ENCODE measurements around the gene ZC3H11A. TPM values are rescaled to one million over a fixed set of nuclear protein-coding genes. Genes with fewer than 3 reads are reported as not detected.

Gene ZC3H11A
- total and polyA plus RNA-seq, 2 experiments from 2014 or later, result 28.2 to 97.3 TPM

DNA sequence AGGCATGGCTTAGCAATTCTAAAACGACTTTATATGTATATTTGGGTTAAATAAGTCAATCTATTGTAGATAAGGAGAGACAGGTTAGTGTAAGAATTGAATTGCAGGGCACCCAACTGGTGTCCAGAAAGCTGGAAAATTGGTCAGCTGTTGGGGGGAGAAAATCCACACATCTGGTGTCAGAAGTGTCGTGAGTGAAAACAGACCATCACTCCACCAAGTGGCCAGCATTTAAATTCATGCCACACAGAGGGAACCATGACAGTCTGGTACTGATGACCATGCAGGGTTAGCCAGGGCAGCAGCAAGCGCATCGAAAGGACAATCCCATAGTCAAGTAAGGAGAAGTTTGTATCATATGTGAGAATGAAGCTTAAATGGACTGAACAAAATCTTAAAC, 18.8 kb upstream of the ZC3H11A start:
- Mint-ChIP-seq H3K27ac (no peak overlapping the region), H3K4me1 (peaks cover 5% of the 10 kb centered on the region; the same call in 2 of the 3 replicates), H3K4me3 (no peak overlapping the region), H3K9me3 (no peaks in the 10 kb centered on the region), H3K27me3 (ENCODE audit: insufficient read depth, low read depth, poor library complexity) (peaks cover 7% of the 10 kb centered on the region), H3K36me3 (ENCODE audit: low read depth) (no peaks in the 10 kb centered on the region)
- no peak overlapping the region for H3K27ac ChIP-seq (ENCODE audit: low read depth)
- no peaks in the 10 kb centered on the region for H3K9me2 ChIP-seq (ENCODE audit: insufficient read depth)
- no peaks in the 10 kb centered on the region for H3K27me3 ChIP-seq (ENCODE audit: insufficient read depth)
- no peak for TF ChIP-seq STAT1 (IDR thresholded peaks at IDR 0.05; ENCODE audit: unreplicated experiment)
- TF ChIP-seq CTCF (conservative IDR thresholded peaks at IDR 0.05; ENCODE audit: low read depth in 2 of 2), result peak in 1 of 2 experiments; percentile 44; a peak in 2 of 4 replicates
- H3K4me3 ChIP-seq, result no peak overlapping the region
- H3K4me1 ChIP-seq (ENCODE audit: insufficient read depth), result 0 out of 2 replicates have a peak, but pooled peaks cover 5% of the 10 kb centered on the region
- no peaks in the 10 kb centered on the region for H3K79me2 ChIP-seq (replicated peaks; ENCODE audit: insufficient read depth)
- peak; percentile 35; the same call in 2 of the 3 replicates for ATAC-seq
- no peak overlapping the region for H3K4me2 ChIP-seq
- DNase-seq (ENCODE audit: low spot score), result no peak
- H3K36me3 ChIP-seq (ENCODE audit: insufficient read depth), result no peaks in the 10 kb centered on the region
- H4K20me1 ChIP-seq (replicated peaks; ENCODE audit: insufficient read depth), result no peaks in the 10 kb centered on the region
- no peak overlapping the region for H2AFZ ChIP-seq
- H3F3A ChIP-seq (replicated peaks; ENCODE audit: low read depth), result no peaks in the 10 kb centered on the region

- Histone ChIP-seq H3F3A (replicated peaks; ENCODE audit: low read depth) (no peaks in the 10 kb centered on the region), H3K4me1 (ENCODE audit: insufficient read depth) (no peaks in the 10 kb centered on the region), H2AFZ (no peak overlapping the region), H3K4me2 (no peak overlapping the region), H4K20me1 (replicated peaks; ENCODE audit: insufficient read depth) (no peaks in the 10 kb centered on the region), H3K36me3 (ENCODE audit: insufficient read depth) (no peaks in the 10 kb centered on the region), H3K9me2 (ENCODE audit: insufficient read depth) (no peaks in the 10 kb centered on the region), H3K4me3 (no peak overlapping the region), H3K27me3 (ENCODE audit: insufficient read depth) (no peaks in the 10 kb centered on the region), H3K27ac (ENCODE audit: low read depth) (no peak overlapping the region), H3K79me2 (replicated peaks; ENCODE audit: insufficient read depth) (no peaks in the 10 kb centered on the region)
- Mint-ChIP-seq H3K27ac (no peak overlapping the region), H3K9me3 (no peaks in the 10 kb centered on the region), H3K36me3 (ENCODE audit: low read depth) (no peaks in the 10 kb centered on the region), H3K27me3 (ENCODE audit: insufficient read depth, low read depth, poor library complexity) (peaks cover 7% of the 10 kb centered on the region), H3K4me3 (no peak overlapping the region), H3K4me1 (no peaks in the 10 kb centered on the region; the same call in 2 of the 3 replicates)
- ATAC-seq (no peak), DNase-seq (ENCODE audit: low spot score) (no peak)
- TF ChIP-seq, protein P1, sequence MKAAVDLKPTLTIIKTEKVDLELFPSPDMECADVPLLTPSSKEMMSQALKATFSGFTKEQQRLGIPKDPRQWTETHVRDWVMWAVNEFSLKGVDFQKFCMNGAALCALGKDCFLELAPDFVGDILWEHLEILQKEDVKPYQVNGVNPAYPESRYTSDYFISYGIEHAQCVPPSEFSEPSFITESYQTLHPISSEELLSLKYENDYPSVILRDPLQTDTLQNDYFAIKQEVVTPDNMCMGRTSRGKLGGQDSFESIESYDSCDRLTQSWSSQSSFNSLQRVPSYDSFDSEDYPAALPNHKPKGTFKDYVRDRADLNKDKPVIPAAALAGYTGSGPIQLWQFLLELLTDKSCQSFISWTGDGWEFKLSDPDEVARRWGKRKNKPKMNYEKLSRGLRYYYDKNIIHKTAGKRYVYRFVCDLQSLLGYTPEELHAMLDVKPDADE (IDR thresholded peaks at IDR 0.05), result no peak
- TF ChIP-seq CTCF (conservative IDR thresholded peaks at IDR 0.05; ENCODE audit: low read depth in 2 of 2) (no peak), STAT1 (IDR thresholded peaks at IDR 0.05; ENCODE audit: unreplicated experiment) (no peak), EZH2 (IDR thresholded peaks at IDR 0.05; ENCODE audit: low read depth, unreplicated experiment) (no peak), ZNF114 (CRISPR knock-in tag; IDR thresholded peaks at IDR 0.05) (no peak), ZNF462 (CRISPR knock-in tag; IDR thresholded peaks at IDR 0.05) (no peak)
Observed at GRCh38 chr1:203777596-203777995, 17.8 kb upstream of the ZC3H11A start.
